HG02885 (cell line): ENCODE measurements around the gene REEP3.
"Not testable (repeated sequence)": the region's sequence is repeated elsewhere in the genome, so short reads cannot be mapped to it uniquely, and the experiment has no call there.

Experiments used
- ATAC-seq: cut with Tn5 transposase; IDR thresholded peaks from one replicate; pipeline ENCODE4 v1.9.1; 2021; ENCODE audit warnings: mild to moderate bottlenecking; ENCODE audit not compliant: unreplicated experiment, poor library complexity

The REEP3 gene

GRCh38 chr10:63543576-63543962, 22.4 kb downstream of the REEP3 start:
- ATAC-seq, result no peak

- no peak for ATAC-seq
These were observed 23.2 kb downstream of the REEP3 start for GRCh38 chr10:63544418-63544817.

GRCh38 chr10:63547628-63548360, 26.6 kb downstream of the REEP3 start:
- no peak for ATAC-seq

- no peak for ATAC-seq
These were observed 27.7 kb downstream of the REEP3 start for GRCh38 chr10:63548860-63549259.

GRCh38 chr10:63549810-63550209, 28.6 kb downstream of the REEP3 start:
- no peak for ATAC-seq

GRCh38 chr10:63553031-63553430, 31.8 kb downstream of the REEP3 start:
- ATAC-seq, result no peak

GRCh38 chr10:63553473-63553872, 32.3 kb downstream of the REEP3 start:
- no peak for ATAC-seq

- peak; percentile 75 for ATAC-seq
These were observed 33.5 kb downstream of the REEP3 start for GRCh38 chr10:63554657-63555056.

- ATAC-seq, result no peak
These were observed 34.1 kb downstream of the REEP3 start for GRCh38 chr10:63555330-63555729.

- ATAC-seq, result no peak
These were observed 37.1 kb downstream of the REEP3 start for GRCh38 chr10:63558132-63558784.

- no peak for ATAC-seq
These were observed 40.1 kb downstream of the REEP3 start for GRCh38 chr10:63561341-63561740.

- ATAC-seq, result no peak
These were observed 41.2 kb downstream of the REEP3 start for GRCh38 chr10:63562391-63562790.

- no peak for ATAC-seq
These were observed 41.7 kb downstream of the REEP3 start for GRCh38 chr10:63562857-63563256.

- no peak for ATAC-seq
These were observed 42.4 kb downstream of the REEP3 start for GRCh38 chr10:63563623-63564022.

- ATAC-seq, result not testable (repeated sequence)
These were observed 43.5 kb downstream of the REEP3 start for GRCh38 chr10:63564731-63565130.

- ATAC-seq, result peak; percentile 87
These were observed 52.0 kb downstream of the REEP3 start for GRCh38 chr10:63573068-63573697.

- ATAC-seq, result no peak
These were observed 52.8 kb downstream of the REEP3 start for GRCh38 chr10:63574011-63574410.

GRCh38 chr10:63576501-63576900, 55.3 kb downstream of the REEP3 start:
- no peak for ATAC-seq

GRCh38 chr10:63578501-63578900, 57.3 kb downstream of the REEP3 start:
- no peak for ATAC-seq

- ATAC-seq, result no peak
These were observed 58.3 kb downstream of the REEP3 start for GRCh38 chr10:63579371-63580014.

GRCh38 chr10:63582690-63583089, 61.5 kb downstream of the REEP3 start:
- no peak for ATAC-seq
